UCSD-AML1 (cell line): Measurements from ENCODE around the gene APH1A.
"Not testable (repeated sequence)": the region's sequence is repeated elsewhere in the genome, so short reads cannot be mapped to it uniquely, and the experiment has no call there.

ENCODE experiments used
- DNase-seq: peaks from one replicate; lab custom pipeline; 2025; ENCODE audit not compliant: unreplicated experiment; lab: John Stamatoyannopoulos, UW

APH1A gene

DNA sequence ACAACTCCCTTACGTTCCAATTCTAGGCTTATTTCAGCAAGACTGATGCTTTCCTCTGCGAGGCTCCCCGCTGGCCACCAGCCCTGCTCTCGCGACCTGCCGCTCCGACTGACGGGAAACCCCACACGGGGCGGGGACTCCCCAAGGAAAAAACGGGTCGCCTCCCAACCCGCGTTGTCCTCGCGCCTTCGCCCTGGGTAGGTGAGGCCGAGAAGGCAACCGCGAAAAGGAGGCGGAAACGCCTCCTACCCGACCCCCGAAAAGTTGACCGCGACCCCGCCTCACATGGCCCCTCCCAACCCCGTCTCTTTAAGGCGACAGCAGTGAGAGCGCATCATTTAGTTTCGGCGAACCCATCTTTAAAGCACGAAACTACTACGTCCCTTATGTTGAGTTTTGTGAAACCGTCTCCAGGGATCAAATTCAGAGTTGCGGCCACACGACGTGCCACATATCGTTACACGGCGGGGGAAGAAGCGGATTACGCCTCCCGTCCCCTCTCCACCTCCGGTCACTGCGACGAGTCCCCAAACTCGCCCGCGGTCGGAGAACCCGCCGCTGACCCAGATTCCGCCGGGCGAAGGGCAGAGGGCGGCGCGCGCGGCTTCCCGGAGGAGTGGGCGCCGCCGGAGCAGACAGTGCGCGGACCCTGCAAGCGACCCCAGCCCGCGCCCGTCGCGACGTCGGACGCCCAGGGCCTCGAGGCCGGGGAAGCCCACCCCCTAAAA is 34.1 kb downstream of the APH1A start:
- DNase-seq = peak; percentile 82

GRCh38 chr1:150234309-150234565 is 34.6 kb downstream of the APH1A start:
- no peak for DNase-seq

GRCh38 chr1:150233359-150234308 is 35.2 kb downstream of the APH1A start:
- DNase-seq = no peak

GRCh38 chr1:150232921-150233320 is 35.9 kb downstream of the APH1A start:
- DNase-seq = not testable (repeated sequence)

GRCh38 chr1:150228246-150228645 is 40.6 kb downstream of the APH1A start:
- not testable (repeated sequence) for DNase-seq

DNA sequence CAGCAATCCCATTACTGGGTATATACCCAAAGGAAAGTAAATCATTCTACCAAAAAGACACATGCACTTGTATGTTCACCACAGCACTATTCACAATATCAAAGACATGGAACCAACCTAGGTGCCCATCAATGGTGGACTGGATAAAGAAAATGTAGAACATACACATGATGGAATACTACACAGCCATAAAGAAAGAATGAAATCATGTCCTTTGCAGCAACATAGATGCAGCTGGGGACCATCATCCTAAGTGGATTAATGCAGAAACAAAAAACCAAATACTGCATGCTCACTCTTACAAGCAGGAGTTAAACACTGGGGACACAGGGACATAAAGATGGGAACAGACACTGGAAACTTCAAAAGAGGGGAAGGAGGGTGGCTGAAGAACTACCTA is 41.6 kb downstream of the APH1A start:
- DNase-seq = no peak

GRCh38 chr1:150226486-150226885 is 42.3 kb downstream of the APH1A start:
- DNase-seq = no peak

DNA sequence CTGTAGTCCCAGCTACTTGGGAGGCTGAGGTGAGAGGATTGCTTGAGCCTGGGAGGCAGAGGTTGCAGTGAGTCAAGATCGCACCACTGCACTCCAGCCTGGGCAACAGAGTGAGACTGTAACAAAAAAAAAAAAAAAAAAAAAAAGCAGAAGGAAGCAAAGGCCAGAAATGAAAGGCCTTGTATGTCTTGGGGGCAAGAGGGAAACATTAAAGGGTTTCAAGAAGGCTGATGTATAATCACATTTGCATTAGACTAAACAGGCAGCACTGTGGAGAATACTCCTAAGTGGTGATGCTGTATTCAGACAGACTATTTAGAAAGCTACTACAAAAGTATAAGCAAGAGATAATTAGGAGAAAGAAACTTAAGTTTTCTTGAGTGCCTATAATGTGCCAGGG is 43.3 kb downstream of the APH1A start:
- DNase-seq = no peak

- no peak for DNase-seq
These were observed 43.8 kb downstream of the APH1A start for GRCh38 chr1:150224983-150225382.

GRCh38 chr1:150221552-150221951 is 47.3 kb downstream of the APH1A start:
- DNase-seq = no peak

GRCh38 chr1:150215855-150216254 is 53.0 kb downstream of the APH1A start:
- DNase-seq = not testable (repeated sequence)
